ENCODE results near the gene KLF13. TPM values are rescaled to one million over a fixed set of nuclear protein-coding genes. Genes with fewer than 3 reads are reported as not detected.
A peak's percentile ranks its signal among the peaks of the same experiment; 100 is the strongest.

Gene KLF13
- total RNA-seq, 1 experiment from 2014 or later: 22.1 TPM

- CTCF ChIA-PET: no interaction called here
Measured at GRCh38 chr15:31349233-31350141, 22.9 kb downstream of the KLF13 start.

DNA sequence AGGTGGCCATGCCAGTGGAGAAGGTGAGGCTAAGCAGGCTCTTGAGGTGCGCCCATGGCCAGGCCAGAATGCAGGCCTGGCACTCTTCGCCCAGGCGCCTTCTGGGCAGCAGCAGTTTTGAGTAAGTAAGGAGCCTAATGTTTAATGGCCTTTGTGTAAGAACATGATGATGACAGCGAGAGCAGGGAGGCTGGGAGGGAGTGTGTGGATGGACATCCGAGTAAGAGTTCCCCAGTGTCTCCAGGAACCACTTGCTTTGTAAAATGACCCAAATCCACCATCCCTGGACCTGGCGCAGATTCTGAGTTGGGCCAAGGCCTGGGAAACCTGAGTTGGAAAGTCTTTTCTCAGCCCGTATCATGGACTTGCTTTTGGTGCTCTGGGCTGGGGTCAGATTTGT lies 24.1 kb downstream of the KLF13 start:
- CTCF ChIA-PET: no interaction called here

More at GRCh38 chr15:31349233-31350141, 22.9 kb downstream of the KLF13 start:
- Histone ChIP-seq H3K4me1 (ENCODE audit: insufficient read depth, low read length, poor library complexity, severe bottlenecking) (peaks cover 17% of the 10 kb centered on the region), H3K27ac (ENCODE audit: low read depth, low read length, poor library complexity, severe bottlenecking) (no peak overlapping the region), H3K27me3 (replicated peaks; ENCODE audit: insufficient read depth, low read depth, low read length, poor library complexity) (no peaks in the 10 kb centered on the region), H3K36me3 (ENCODE audit: insufficient read depth, low read length, poor library complexity, severe bottlenecking) (no peaks in the 10 kb centered on the region), H3K9me3 (ENCODE audit: low read depth, low read length, poor library complexity, severe bottlenecking) (no peaks in the 10 kb centered on the region), H3K4me3 (ENCODE audit: low read depth, low read length, poor library complexity, severe bottlenecking) (no peak overlapping the region)
- no peak for TF ChIP-seq EZH2 (IDR thresholded peaks at IDR 0.05; ENCODE audit: borderline replicate concordance, low read depth, low read length, poor library complexity, severe bottlenecking)
- TF ChIP-seq, protein P1, sequence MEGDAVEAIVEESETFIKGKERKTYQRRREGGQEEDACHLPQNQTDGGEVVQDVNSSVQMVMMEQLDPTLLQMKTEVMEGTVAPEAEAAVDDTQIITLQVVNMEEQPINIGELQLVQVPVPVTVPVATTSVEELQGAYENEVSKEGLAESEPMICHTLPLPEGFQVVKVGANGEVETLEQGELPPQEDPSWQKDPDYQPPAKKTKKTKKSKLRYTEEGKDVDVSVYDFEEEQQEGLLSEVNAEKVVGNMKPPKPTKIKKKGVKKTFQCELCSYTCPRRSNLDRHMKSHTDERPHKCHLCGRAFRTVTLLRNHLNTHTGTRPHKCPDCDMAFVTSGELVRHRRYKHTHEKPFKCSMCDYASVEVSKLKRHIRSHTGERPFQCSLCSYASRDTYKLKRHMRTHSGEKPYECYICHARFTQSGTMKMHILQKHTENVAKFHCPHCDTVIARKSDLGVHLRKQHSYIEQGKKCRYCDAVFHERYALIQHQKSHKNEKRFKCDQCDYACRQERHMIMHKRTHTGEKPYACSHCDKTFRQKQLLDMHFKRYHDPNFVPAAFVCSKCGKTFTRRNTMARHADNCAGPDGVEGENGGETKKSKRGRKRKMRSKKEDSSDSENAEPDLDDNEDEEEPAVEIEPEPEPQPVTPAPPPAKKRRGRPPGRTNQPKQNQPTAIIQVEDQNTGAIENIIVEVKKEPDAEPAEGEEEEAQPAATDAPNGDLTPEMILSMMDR (conservative IDR thresholded peaks at IDR 0.05; ENCODE audit: low read depth, low read length): no peak
- DNase-seq (ENCODE audit: low spot score): no peak
- no TSS peak for BruUV-seq (replicated peaks)
- POLR2A ChIA-PET (ENCODE audit: low non-redundant PET): no interaction called here
- intact Hi-C loops (cut with micrococcal nuclease; ENCODE audit: unreplicated experiment): loop anchor here (5.0 kb wide), 1 partner anchor 53 kb away; no protein-coding TSS in a partner anchor

GRCh38 chr15:31352339-31352751 lies 25.7 kb downstream of the KLF13 start:
- TF ChIP-seq, protein P1 (conservative IDR thresholded peaks at IDR 0.05; ENCODE audit: low read depth, low read length): no peak
- TF ChIP-seq EZH2 (IDR thresholded peaks at IDR 0.05; ENCODE audit: borderline replicate concordance, low read depth, low read length, poor library complexity, severe bottlenecking): no peak
- no peak overlapping the region for H3K4me3 ChIP-seq (ENCODE audit: low read depth, low read length, poor library complexity, severe bottlenecking)
- no peaks in the 10 kb centered on the region for H3K9me3 ChIP-seq (ENCODE audit: low read depth, low read length, poor library complexity, severe bottlenecking)
- intact Hi-C loops (cut with micrococcal nuclease; ENCODE audit: unreplicated experiment): loop anchor here (5.0 kb wide), 1 partner anchor 50 kb away; no protein-coding TSS in a partner anchor
- DNase-seq (ENCODE audit: low spot score): no peak
- ChIA-PET CTCF (no interaction called here), POLR2A (ENCODE audit: low non-redundant PET) (no interaction called here)
- H3K4me1 ChIP-seq (ENCODE audit: insufficient read depth, low read length, poor library complexity, severe bottlenecking): peaks cover 17% of the 10 kb centered on the region
- H3K36me3 ChIP-seq (ENCODE audit: insufficient read depth, low read length, poor library complexity, severe bottlenecking): no peaks in the 10 kb centered on the region
- peak overlapping the region; percentile 77 for H3K27ac ChIP-seq (ENCODE audit: low read depth, low read length, poor library complexity, severe bottlenecking)
- no peaks in the 10 kb centered on the region for H3K27me3 ChIP-seq (replicated peaks; ENCODE audit: insufficient read depth, low read depth, low read length, poor library complexity)
- BruUV-seq (replicated peaks): no TSS peak

More for the DNA sequence above, 24.1 kb downstream of the KLF13 start:
- intact Hi-C loops (cut with micrococcal nuclease; ENCODE audit: unreplicated experiment): loop anchor here (5.0 kb wide), 1 partner anchor 52 kb away; no protein-coding TSS in a partner anchor
- Histone ChIP-seq H3K9me3 (ENCODE audit: low read depth, low read length, poor library complexity, severe bottlenecking) (no peaks in the 10 kb centered on the region), H3K27ac (ENCODE audit: low read depth, low read length, poor library complexity, severe bottlenecking) (no peak overlapping the region), H3K36me3 (ENCODE audit: insufficient read depth, low read length, poor library complexity, severe bottlenecking) (no peaks in the 10 kb centered on the region), H3K4me3 (ENCODE audit: low read depth, low read length, poor library complexity, severe bottlenecking) (no peak overlapping the region), H3K4me1 (ENCODE audit: insufficient read depth, low read length, poor library complexity, severe bottlenecking) (peaks cover 17% of the 10 kb centered on the region), H3K27me3 (replicated peaks; ENCODE audit: insufficient read depth, low read depth, low read length, poor library complexity) (no peaks in the 10 kb centered on the region)
- POLR2A ChIA-PET (ENCODE audit: low non-redundant PET): no interaction called here
- TF ChIP-seq, protein P1 (conservative IDR thresholded peaks at IDR 0.05; ENCODE audit: low read depth, low read length): no peak
- TF ChIP-seq EZH2 (IDR thresholded peaks at IDR 0.05; ENCODE audit: borderline replicate concordance, low read depth, low read length, poor library complexity, severe bottlenecking): no peak
- no TSS peak for BruUV-seq (replicated peaks)
- no peak for DNase-seq (ENCODE audit: low spot score)
